Right lobe of liver (tissue), 6 donors: ENCODE results near the gene RECK. TPM values are rescaled to one million over a fixed set of nuclear protein-coding genes. Genes with fewer than 3 reads are reported as not detected.

Experiments
- ATAC-seq, 4 donors: fragments of 200-7000 bp; cut with Tn5 transposase; one replicate each; pipeline ENCODE4 v1.9.1; 2020; ENCODE audit warnings: mild to moderate bottlenecking in 4 of 4, moderate library complexity in 4 of 4
- DNase-seq, 3 donors: peaks; one replicate each; pipeline ENCODE4 v3.0.0-alpha.2; 2020
- H3K27ac ChIP-seq, 3 donors: fragments of 200-600 bp; one replicate each; pipeline ENCODE4 v1.8.0; 2022
- H3K27me3 ChIP-seq, 2 donors: fragments of 200-600 bp; one replicate each; pipeline ENCODE4 v1.8.0; 2022
- H3K36me3 ChIP-seq, 4 donors: fragments of 200-600 bp; sonication (generic) in 1 of 4; one replicate each; pipeline versions ENCODE4 v1.5.1 to v1.8.0; 2017 to 2022; ENCODE audit warnings: control low read depth in 1 of 4
- H3K4me1 ChIP-seq, 4 donors: fragments of 200-600 bp; sonication (generic) in 1 of 4; one replicate each; pipeline versions ENCODE4 v1.5.1 to v1.8.0; 2017 to 2022; ENCODE audit warnings: control low read depth in 1 of 4
- H3K4me3 ChIP-seq, 3 donors: fragments of 200-600 bp; one replicate each; pipeline ENCODE4 v1.8.0; 2022
- H3K9me3 ChIP-seq, 4 donors: fragments of 200-600 bp; sonication (generic) in 1 of 4; one replicate each; pipeline versions ENCODE4 v1.5.1 to v1.8.0; 2017 to 2022; ENCODE audit warnings: control low read depth in 1 of 4
- POLR2A ChIP-seq: fragments of 450-650 bp; IDR thresholded peaks from one replicate; pipeline ENCODE4 v1.6.1; 2017; ENCODE audit warnings: antibody characterized with exemption, mild to moderate bottlenecking
- WGBS: methylation state at CpG from one replicate; pipeline ENCODE4 v1.1.6; 2018; ENCODE audit warnings: low coverage, low lambda C conversion rate; ENCODE audit not compliant: insufficient coverage; ENCODE audit errors: missing lambda C conversion rate; 5-methylcytosine and 5-hydroxymethylcytosine counted together
- intact Hi-C, 2 donors: fragments of 100-400 bp; cut with DNase I; formaldehyde crosslinking; loops; one replicate each; pipeline versions ENCODE4 v1.11.2 to v1.14.1; 2022
- small RNA-seq, 2 experiments: library from RNA; depleted of rRNA; stranded (forward); fragments of <200 nt; gene quantifications; one replicate each; pipeline ENCODE3, GENCODE V24; 2016
- total RNA-seq, 6 experiments: library from RNA; depleted of rRNA in 2 of 6; stranded (reverse); fragments of >200 nt in 2 of 6; fragmentation: NEBNext Ultra II Directional in 3 of 6; extraction: Animal tissue kit (Norgen Biotek cat#: 25700) in 3 of 6; gene quantifications; one replicate each; pipeline versions ENCODE4 v1.1.0 to v1.2.4, GENCODE V29; 2016 to 2023
- TF ChIP-seq, protein P1 (sequence below), 4 donors: fragments of 200-600 bp in 3 of 4; fragments of 450-650 bp in 1 of 4; IDR thresholded peaks; one replicate each; pipeline versions ENCODE4 v1.5.1 to v1.8.0; 2016 to 2022; ENCODE audit warnings: antibody characterized with exemption in 4 of 4, mild to moderate bottlenecking in 2 of 4
- donor health status: DM: no; HTN: yes; CAD: no.
- donor health status: DM: no; HTN: no; CAD: no.
- donor health status: DM: no; HTN: no; CAD: no.
- donor health status: DM: no; HTN: yes; CAD: no.
- donor health status: DM: no; HTN: yes; CAD: no.

The RECK gene
- total RNA-seq, 6 experiments from 2014 or later = 2.0 to 6.2 (median 2.6) TPM

DNA sequence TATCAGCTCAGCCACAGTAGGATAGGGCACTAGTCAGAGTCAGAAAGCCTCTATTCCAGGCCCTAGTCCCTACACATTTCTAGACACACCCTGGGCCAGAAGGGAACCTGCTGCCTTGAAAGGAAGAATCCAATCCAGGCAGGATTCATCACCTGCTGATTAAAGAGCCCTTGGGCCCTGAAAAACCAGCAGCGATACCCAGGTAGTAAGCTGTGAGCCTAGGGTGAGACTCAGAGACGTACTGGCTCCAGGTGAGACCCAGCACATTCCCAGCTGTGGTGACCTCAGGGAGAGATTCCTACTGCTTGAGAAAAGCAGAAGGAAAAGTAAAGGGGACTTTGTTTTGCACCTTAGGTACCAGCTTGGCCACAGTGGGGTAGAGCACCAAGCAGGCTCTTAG, 137.1 kb downstream of the RECK start:
- Histone ChIP-seq H3K9me3 (no peaks in the 10 kb centered on the region), H3K27me3 (no peaks in the 10 kb centered on the region), H3K4me3 (no peak overlapping the region), H3K27ac (no peak overlapping the region), H3K36me3 (no peaks in the 10 kb centered on the region), H3K4me1 (no peaks in the 10 kb centered on the region)
- no CpG with 5 or more reads among the region's 2 CpGs for WGBS
- intact Hi-C loops = loop anchor here in 1 of 2 donors (10.0 kb wide), 1 partner anchor 59 kb away; no protein-coding TSS in a partner anchor
- no peak for DNase-seq
- no peak for TF ChIP-seq POLR2A
- TF ChIP-seq, protein P1, sequence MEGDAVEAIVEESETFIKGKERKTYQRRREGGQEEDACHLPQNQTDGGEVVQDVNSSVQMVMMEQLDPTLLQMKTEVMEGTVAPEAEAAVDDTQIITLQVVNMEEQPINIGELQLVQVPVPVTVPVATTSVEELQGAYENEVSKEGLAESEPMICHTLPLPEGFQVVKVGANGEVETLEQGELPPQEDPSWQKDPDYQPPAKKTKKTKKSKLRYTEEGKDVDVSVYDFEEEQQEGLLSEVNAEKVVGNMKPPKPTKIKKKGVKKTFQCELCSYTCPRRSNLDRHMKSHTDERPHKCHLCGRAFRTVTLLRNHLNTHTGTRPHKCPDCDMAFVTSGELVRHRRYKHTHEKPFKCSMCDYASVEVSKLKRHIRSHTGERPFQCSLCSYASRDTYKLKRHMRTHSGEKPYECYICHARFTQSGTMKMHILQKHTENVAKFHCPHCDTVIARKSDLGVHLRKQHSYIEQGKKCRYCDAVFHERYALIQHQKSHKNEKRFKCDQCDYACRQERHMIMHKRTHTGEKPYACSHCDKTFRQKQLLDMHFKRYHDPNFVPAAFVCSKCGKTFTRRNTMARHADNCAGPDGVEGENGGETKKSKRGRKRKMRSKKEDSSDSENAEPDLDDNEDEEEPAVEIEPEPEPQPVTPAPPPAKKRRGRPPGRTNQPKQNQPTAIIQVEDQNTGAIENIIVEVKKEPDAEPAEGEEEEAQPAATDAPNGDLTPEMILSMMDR (IDR thresholded peaks at IDR 0.05) = no peak
- ATAC-seq = no peak

Small RNA genes lying within 50 kb of the gene (small RNA-seq; reads per million reads assigned to genes)
- 0 reads per million in 2 experiments for gene RF02275

Other genes with a start within 250 kb of the RECK start
- gene NPR2, start 245.3 kb upstream of the RECK start, total RNA-seq = 10 to 100 TPM in 5 of 6 experiments, 1 to 10 TPM in 1; 2.8 to 34.5 (median 13.1) TPM
- 1 to 10 TPM in 1 of 6 experiments, under 1 TPM in 2, not detected in 3; 0.42 to 1.3 (median 0.80) TPM for gene SPAG8, start 224.7 kb upstream of the RECK start, total RNA-seq
- 10 to 100 TPM; 46.0 to 86.3 (median 67.1) TPM for gene HINT2, start 221.9 kb upstream of the RECK start, total RNA-seq
- gene FAM221B, start 208.2 kb upstream of the RECK start, total RNA-seq = not detected
- gene TMEM8B, start 207.7 kb upstream of the RECK start, total RNA-seq = 1 to 10 TPM; 1.7 to 4.7 (median 3.5) TPM
- not detected for gene OR13J1, start 166.5 kb upstream of the RECK start, total RNA-seq
- 1 to 10 TPM in 3 of 6 experiments, under 1 TPM in 3; 0.40 to 1.4 (median 0.98) TPM for gene HRCT1, start 130.7 kb upstream of the RECK start, total RNA-seq
- 1 to 10 TPM in 1 of 6 experiments, under 1 TPM in 5; 0.37 to 1.4 (median 0.84) TPM for gene SPAAR, start 127.4 kb upstream of the RECK start, total RNA-seq
- not detected for gene OR2S2, start 78.8 kb upstream of the RECK start, total RNA-seq
- gene GLIPR2, start 99.8 kb downstream of the RECK start, total RNA-seq = 1 to 10 TPM; 1.2 to 3.9 (median 2.5) TPM
- gene CCIN, start 132.5 kb downstream of the RECK start, total RNA-seq = not detected
- gene CLTA, start 154.0 kb downstream of the RECK start, total RNA-seq = 100 to 1,000 TPM in 2 of 6 experiments, 10 to 100 TPM in 4; 52.3 to 154 (median 72.7) TPM
- gene GNE, start 221.5 kb downstream of the RECK start, total RNA-seq = 100 to 1,000 TPM in 2 of 6 experiments, 10 to 100 TPM in 4; 45.4 to 133 (median 76.5) TPM